T-helper 17 cell (primary cell): ENCODE results near the gene RLN3. TPM values are rescaled to one million over a fixed set of nuclear protein-coding genes. Genes with fewer than 3 reads are reported as not detected.

Experiments used
- ATAC-seq: fragments of 150-1000 bp; cut with Tn5 transposase; 2 replicates; pipeline ENCODE4 v1.10.0; 2021; ENCODE audit warnings: mild to moderate bottlenecking, moderate library complexity
- DNase-seq, 3 donors: peaks; one replicate each; pipeline versions ENCODE4 v3.0.0 to v3.0.0-alpha.2; 2020 to 2021
- H3K9me3 ChIP-seq: one replicate; pipeline ENCODE4 v1.7.0; 2013; ENCODE audit warnings: low read length, mild to moderate bottlenecking; ENCODE audit not compliant: control insufficient read depth, poor library complexity, severe bottlenecking
- H3K27ac Mint-ChIP-seq: one replicate; pipeline ENCODE4 v1.8.0; 2022; ENCODE audit warnings: mild to moderate bottlenecking, moderate library complexity, mixed read lengths
- H3K27me3 Mint-ChIP-seq: one replicate; pipeline ENCODE4 v1.8.0; 2022; ENCODE audit warnings: mixed read lengths
- H3K36me3 Mint-ChIP-seq: one replicate; pipeline ENCODE4 v1.8.0; 2022; ENCODE audit warnings: low read depth, mixed read lengths
- H3K4me1 Mint-ChIP-seq: one replicate; pipeline ENCODE4 v1.8.0; 2022; ENCODE audit warnings: mild to moderate bottlenecking, mixed read lengths
- H3K4me3 Mint-ChIP-seq: one replicate; pipeline ENCODE4 v1.8.0; 2022; ENCODE audit warnings: mild to moderate bottlenecking, moderate library complexity, mixed read lengths
- total RNA-seq, 4 donors: library from RNA in 2 of 4; stranded (reverse) in 2 of 4; gene quantifications; one replicate each; pipeline ENCODE4 v1.2.3 and lab custom pipeline; 2022 to 2026

RLN3 gene, protein sequence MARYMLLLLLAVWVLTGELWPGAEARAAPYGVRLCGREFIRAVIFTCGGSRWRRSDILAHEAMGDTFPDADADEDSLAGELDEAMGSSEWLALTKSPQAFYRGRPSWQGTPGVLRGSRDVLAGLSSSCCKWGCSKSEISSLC
- not detected for total RNA-seq
- 0.30 to 0.35 reads per million in 2 donors for total RNA-seq (lab: John Stamatoyannopoulos, UW)

DNA sequence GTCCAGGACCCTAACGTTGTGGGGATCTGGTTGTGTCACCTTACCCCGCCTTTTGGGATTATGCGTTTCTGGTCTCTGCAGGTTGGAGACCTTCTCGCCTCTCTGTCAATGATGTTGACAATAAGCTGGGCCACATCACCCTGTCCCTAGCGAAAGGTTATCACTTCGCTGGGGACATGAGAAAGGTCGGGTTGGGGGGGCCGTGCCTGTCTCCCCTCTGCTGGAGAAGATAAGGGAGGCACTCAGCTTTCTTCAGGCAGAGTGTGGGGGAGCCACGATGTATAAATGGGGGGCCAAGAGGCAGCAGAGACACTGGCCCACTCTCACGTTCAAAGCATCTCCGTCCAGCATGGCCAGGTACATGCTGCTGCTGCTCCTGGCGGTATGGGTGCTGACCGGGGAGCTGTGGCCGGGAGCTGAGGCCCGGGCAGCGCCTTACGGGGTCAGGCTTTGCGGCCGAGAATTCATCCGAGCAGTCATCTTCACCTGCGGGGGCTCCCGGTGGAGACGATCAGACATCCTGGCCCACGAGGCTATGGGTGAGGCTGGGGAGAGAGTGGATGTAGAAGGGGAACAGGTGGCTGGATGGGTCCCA is at the start of gene RLN3:
RLN3 (plus strand) TSS at position 293 of the 595 bp plus-strand sequence; CDS start at position 350, 57 bp downstream.
- Mint-ChIP-seq H3K27ac (peak within 1 kb of the TSS; percentile 81), H3K4me1 (peaks cover 22% of the 10 kb centered on the region), H3K36me3 (no peaks in the 10 kb centered on the region), H3K27me3 (no peaks in the 10 kb centered on the region), H3K4me3 (peak within 1 kb of the TSS; percentile 34)
- no peak for ATAC-seq
- no peaks in the 10 kb centered on the region for H3K9me3 ChIP-seq
- no peak for DNase-seq

DNA sequence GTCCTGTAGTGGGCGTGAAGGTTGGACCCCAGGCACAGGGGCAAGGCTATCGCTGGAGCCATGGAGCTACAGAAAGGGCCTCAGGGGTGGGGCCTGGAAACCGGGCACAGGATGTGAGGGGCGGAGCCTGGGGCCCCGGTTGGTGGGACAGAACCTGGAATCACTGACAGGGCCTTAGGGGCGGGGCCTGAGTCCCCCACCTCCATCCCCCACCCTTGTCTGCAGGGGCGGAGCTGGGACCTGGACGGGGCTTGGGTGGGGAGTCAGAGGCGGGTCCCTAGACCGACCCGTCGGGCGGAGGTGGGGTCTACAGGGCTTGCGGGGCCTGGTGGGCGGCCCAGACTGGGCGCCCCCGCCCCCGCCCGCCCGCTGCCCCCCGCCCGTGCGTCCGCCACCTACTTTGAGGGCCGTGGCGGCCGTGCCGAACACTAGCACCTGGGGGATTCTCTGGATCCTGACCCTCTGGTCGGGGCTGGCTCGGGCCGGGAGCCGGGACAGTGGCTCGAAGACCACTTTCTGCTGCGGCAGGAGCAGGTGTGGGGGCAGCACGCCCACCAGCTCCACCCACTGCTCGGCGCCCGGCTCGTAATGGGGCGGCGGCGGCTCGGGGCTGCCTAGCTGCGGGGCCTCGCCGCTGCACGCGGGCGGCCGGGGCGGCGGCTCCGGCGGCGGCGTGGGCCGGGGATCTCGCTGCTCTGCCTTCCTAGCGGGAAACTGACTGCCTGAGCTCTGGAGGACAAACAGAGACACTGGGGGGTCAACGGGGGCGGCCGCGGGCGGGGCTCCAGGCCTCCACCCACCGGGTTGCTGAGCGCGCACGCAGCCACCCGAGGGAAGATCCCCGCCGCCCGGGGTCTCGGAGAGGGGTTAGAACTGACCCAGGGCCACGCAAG is 49.4 kb upstream of the RLN3 start:
- no peak for DNase-seq
- no peaks in the 10 kb centered on the region for H3K9me3 ChIP-seq
- peak overlapping the region; percentile 75 for H3K4me3 Mint-ChIP-seq
- no peak for ATAC-seq
- no peaks in the 10 kb centered on the region for H3K36me3 Mint-ChIP-seq
- H3K27ac Mint-ChIP-seq, result no peak overlapping the region
- H3K4me1 Mint-ChIP-seq, result peaks cover 27% of the 10 kb centered on the region
- H3K27me3 Mint-ChIP-seq, result no peaks in the 10 kb centered on the region

DNA sequence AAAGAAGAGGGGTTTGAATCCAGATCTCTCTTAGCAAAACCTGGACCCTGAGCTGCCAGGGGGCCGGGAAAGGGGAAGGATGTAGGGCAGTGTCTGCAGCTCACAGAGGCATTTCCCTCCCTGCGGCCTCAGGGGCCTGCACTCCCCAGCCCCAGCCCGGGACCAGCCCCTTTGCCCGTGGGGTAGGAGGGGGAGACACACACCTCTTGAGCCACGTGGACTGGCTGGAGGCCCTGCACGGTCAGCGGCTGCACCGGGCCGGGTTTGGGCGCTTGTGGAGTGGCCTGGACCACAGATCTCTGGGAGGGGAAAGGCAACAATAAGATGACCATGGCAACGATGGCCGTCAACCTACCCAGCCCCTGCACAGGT is 48.7 kb upstream of the RLN3 start:
- Mint-ChIP-seq H3K27ac (no peak overlapping the region), H3K4me1 (peaks cover 25% of the 10 kb centered on the region), H3K4me3 (no peak overlapping the region), H3K36me3 (no peaks in the 10 kb centered on the region), H3K27me3 (no peaks in the 10 kb centered on the region)
- DNase-seq (no peak), ATAC-seq (no peak)
- H3K9me3 ChIP-seq, result no peaks in the 10 kb centered on the region

DNA sequence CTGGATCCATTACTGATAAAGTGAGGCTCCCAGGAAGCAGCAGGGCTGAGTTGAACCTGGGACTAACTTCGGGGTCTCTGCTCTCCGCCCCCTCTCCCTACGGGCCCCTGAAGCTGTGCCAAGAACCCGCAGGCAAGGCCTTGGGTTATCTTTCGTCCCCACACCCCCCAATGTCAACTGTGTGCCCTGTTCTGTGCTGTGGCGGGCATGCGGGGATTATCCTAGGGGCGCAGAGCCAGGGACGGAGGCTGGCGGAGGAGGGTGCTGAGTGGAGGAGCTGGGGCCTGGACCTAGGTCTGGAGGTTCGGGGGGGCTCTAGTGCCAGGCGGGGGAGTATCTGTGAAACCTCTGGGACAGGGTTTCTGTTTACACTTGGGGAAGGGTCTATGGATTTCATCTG is 48.3 kb upstream of the RLN3 start:
- peak overlapping the region; percentile 28 for H3K4me3 Mint-ChIP-seq
- ATAC-seq (no peak), DNase-seq (no peak)
- H3K27ac Mint-ChIP-seq, result no peak overlapping the region
- H3K36me3 Mint-ChIP-seq, result no peaks in the 10 kb centered on the region
- no peaks in the 10 kb centered on the region for H3K27me3 Mint-ChIP-seq
- H3K9me3 ChIP-seq, result no peaks in the 10 kb centered on the region
- peaks cover 23% of the 10 kb centered on the region for H3K4me1 Mint-ChIP-seq

DNA sequence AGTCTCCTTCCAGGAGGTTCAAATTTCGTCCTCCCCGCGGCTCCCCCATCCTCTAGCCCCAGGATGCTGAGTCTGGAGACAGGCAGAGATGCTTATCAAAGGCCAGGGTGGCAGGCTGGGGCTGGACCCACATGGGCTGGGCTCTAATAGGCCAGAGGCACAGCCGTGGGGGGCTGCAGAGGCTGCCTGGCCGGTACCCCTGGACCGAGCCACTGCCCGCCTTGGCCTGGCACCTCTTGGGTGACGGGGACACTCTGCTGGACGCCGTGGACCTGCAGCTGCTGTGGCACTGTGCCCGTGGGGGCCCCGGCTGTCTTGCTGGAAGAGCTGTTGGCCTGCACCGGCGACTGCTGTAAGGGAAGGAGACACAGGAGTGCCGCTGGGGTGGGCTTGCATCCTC is 47.6 kb upstream of the RLN3 start:
- ATAC-seq (no peak), DNase-seq (no peak)
- H3K36me3 Mint-ChIP-seq, result no peaks in the 10 kb centered on the region
- peaks cover 28% of the 10 kb centered on the region for H3K4me1 Mint-ChIP-seq
- H3K9me3 ChIP-seq, result no peaks in the 10 kb centered on the region
- no peaks in the 10 kb centered on the region for H3K27me3 Mint-ChIP-seq
- H3K4me3 Mint-ChIP-seq, result no peak overlapping the region
- H3K27ac Mint-ChIP-seq, result no peak overlapping the region

DNA sequence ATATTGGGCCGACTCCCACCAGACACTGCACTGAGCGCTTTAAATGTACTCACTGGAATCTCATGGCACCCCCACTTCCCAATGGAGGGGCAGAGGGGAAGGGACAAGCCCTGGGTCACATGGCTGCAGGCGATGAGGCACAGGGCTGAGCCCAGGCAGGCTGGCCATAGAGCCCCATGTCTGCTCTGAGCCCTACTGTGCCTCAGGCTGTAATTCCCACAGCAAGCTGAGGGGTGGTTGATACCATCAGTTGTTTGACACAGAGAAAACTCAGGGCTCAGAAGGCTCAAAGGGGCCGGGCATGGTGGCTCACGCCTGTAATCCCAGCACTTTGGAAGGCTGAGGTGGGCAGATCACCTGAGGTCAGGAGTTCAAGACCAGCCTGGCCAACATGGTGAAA is 46.9 kb upstream of the RLN3 start:
- peak overlapping the region; percentile 47 for H3K27ac Mint-ChIP-seq
- ATAC-seq, result no peak
- H3K4me3 Mint-ChIP-seq, result no peak overlapping the region

DNA sequence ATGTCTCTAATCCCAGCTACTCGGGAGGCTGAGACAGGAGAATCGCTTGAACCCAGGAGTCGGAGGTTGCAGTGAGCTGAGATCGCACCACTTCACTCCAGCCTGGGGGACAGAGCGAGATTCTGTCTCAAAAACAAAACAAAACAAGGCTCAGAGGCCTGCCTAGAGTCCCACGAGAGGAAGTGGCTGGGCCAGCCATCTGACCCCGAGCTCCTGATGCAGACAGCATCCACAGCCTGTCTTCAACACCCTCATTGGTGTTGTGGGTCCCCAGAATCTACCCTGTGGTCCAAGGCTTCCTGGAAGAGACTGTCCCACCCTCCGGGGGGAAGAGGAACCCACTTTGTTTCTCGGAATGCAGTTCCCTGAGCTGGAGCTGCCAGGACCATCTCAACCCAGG is 46.5 kb upstream of the RLN3 start:
- Mint-ChIP-seq H3K27me3 (no peaks in the 10 kb centered on the region), H3K36me3 (no peaks in the 10 kb centered on the region), H3K4me3 (no peak overlapping the region), H3K27ac (peak overlapping the region; percentile 47), H3K4me1 (peaks cover 24% of the 10 kb centered on the region)
- ATAC-seq, result no peak
- H3K9me3 ChIP-seq, result no peaks in the 10 kb centered on the region
- no peak for DNase-seq

More for the DNA sequence above, 46.9 kb upstream of the RLN3 start:
- Mint-ChIP-seq H3K36me3 (no peaks in the 10 kb centered on the region), H3K27me3 (no peaks in the 10 kb centered on the region), H3K4me1 (peaks cover 28% of the 10 kb centered on the region)
- no peak for DNase-seq
- H3K9me3 ChIP-seq, result no peaks in the 10 kb centered on the region

DNA sequence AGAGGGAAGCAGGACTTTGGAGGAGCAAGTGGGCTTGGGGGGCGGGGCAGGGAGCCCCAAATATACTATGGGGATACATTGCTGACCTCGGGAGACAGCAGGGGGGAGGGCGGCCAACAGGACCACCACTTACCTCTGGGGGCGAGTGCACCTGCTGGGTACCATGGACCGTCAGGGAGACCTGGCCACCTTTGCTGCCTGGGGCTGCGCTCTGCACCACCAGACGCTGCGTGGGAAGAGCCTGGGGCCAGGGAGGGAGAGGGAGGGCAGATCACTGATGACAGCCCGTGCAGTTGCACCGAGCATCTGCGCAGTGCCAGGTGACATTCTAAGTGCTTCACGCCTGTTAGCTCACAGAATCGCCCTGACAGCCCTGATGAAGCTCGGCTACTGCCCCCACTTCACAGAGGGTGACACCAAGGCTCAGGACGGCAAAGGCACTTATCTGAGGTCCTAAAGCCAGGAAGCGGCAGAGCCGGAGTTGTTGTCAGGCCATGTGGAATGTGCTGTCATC is 45.9 kb upstream of the RLN3 start:
- no peak overlapping the region for H3K4me3 Mint-ChIP-seq
- no peaks in the 10 kb centered on the region for H3K27me3 Mint-ChIP-seq
- peaks cover 25% of the 10 kb centered on the region for H3K4me1 Mint-ChIP-seq
- H3K36me3 Mint-ChIP-seq, result no peaks in the 10 kb centered on the region
- H3K9me3 ChIP-seq, result no peaks in the 10 kb centered on the region
- H3K27ac Mint-ChIP-seq, result no peak overlapping the region
- DNase-seq (no peak), ATAC-seq (no peak)

DNA sequence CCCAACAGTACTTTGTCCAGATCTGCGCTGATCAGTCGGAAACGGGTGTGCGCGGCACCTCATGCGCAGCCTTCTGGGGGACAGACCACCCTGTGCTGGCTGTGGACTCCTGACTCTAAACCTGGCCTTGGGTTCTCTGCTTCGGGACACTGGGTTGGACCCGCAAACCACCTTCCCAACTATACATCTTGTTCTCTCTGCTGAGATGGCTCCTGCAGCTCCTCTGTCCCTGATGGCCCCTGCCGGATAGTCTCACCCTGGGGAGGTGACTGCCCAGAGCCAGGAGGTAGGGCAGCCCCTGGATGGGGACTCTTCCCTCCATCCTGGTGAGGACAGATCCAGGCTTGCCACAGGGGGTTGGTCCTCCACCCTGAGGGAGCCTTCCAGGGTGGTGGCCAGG is 45.2 kb upstream of the RLN3 start:
- H3K9me3 ChIP-seq, result no peaks in the 10 kb centered on the region
- Mint-ChIP-seq H3K4me1 (peaks cover 30% of the 10 kb centered on the region), H3K4me3 (no peak overlapping the region), H3K27me3 (no peaks in the 10 kb centered on the region), H3K27ac (peak overlapping the region; percentile 77), H3K36me3 (no peaks in the 10 kb centered on the region)
- ATAC-seq (no peak), DNase-seq (no peak)

DNA sequence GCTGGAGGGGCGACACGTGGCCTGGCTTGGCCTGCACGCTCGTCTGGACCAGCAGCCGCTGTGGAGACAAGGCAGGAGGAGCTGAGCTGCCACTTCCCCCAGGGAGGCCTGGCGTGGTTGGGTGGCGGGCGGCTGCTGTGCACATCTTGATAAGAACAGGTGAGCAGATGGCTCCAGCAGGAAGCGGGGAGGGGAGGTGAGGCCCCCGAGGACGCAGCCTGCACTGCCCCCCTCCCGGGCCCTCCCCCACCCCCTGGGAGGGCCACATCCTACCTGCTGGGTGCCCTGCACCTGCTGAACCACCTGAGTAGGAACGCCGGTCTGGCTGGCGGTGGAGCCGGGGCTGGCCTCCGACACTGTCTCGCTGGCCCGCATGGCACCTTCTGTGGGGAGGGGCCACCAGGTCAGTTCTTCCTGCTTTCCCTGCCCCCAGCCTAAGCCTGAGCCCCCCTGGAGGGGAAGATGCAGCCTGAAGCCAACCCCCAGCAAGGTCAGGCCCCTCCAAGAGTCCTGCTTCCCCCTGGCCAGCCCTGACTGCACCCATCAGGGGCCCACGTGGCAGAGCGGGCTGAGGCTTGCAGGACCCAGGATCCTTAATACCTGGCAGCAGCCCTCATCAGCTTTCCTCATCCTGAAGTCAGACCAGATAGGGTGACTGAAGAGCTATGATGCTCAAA is 44.6 kb upstream of the RLN3 start:
- Mint-ChIP-seq H3K4me1 (peaks cover 33% of the 10 kb centered on the region), H3K4me3 (peak overlapping the region; percentile 57), H3K27ac (peak overlapping the region; percentile 77), H3K27me3 (no peaks in the 10 kb centered on the region), H3K36me3 (no peaks in the 10 kb centered on the region)
- DNase-seq (peak in 2 of 3 donors; percentile 24 to 28), ATAC-seq (no peak)
- H3K9me3 ChIP-seq, result no peaks in the 10 kb centered on the region

DNA sequence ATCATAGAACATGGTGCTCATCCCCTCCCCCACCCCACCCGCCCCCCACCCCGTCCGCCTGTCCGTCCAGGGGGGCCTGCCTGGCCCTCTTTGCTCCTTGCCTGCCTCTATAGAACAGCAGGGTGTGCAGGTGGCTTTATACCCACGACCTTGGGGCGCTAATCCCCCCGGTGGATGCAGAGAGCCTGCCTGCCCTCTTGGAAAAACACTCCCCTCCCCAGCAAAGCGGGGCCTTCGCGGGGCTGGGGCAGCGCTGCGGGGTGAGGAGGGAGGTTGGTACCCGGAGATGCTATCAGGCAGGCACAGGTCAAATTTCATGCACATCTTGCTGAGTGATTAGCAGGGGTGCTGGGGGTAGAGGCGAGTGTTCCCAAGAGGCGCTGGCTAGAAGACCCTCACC is 43.8 kb upstream of the RLN3 start:
- H3K4me3 Mint-ChIP-seq, result peak overlapping the region; percentile 31
- ATAC-seq, result no peak
- DNase-seq, result no peak
- H3K27ac Mint-ChIP-seq, result peak overlapping the region; percentile 97
- no peaks in the 10 kb centered on the region for H3K36me3 Mint-ChIP-seq
- no peaks in the 10 kb centered on the region for H3K27me3 Mint-ChIP-seq
- H3K9me3 ChIP-seq, result no peaks in the 10 kb centered on the region
- H3K4me1 Mint-ChIP-seq, result peaks cover 40% of the 10 kb centered on the region

DNA sequence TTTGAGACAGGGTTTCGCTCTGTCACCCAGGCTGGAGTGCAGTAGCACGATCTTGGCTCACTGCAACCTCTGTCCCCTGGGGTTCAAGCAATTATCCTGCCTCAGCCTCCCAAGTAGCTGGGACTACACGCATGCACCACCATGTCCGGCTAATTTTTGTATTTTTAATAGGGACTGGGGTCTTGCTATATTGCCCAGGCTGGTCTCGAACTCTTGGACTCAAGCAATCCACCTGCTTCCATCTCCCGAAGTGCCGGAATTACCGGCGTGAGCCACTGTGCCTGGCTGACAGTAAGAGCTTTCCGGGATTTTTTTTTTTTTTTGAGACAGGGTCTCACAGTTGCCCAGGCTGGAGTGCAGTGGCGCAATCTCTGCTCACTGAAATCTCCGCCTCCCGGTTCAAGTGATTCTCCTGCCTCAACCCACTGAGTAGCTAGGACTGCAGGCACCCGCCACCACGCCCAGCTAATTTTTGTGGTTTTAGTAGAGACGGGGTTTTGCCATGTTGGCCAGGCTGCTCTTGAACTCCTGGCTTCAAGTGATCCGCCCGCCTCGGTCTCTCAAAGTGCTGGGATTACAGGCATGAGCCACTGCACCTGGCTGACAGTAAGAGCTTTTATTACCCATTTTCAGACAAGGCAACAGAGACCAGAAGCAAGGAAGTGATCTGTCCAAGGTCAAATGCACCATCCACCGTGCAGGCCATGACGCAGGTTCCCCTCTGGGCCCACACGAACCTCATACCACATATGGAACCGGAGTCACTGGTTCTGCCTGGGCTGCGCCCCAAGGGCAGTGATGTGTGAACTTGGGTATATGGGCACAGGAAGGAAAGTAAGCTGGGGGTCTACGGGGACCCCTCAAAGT is 42.8 kb upstream of the RLN3 start:
- peak in 1 of 3 donors; percentile 35 for DNase-seq

More for the DNA sequence above, 42.8 kb upstream of the RLN3 start:
- H3K27me3 Mint-ChIP-seq, result no peaks in the 10 kb centered on the region
- H3K4me1 Mint-ChIP-seq, result peaks cover 47% of the 10 kb centered on the region
- H3K4me3 Mint-ChIP-seq, result peak overlapping the region; percentile 81
- H3K27ac Mint-ChIP-seq, result peak overlapping the region; percentile 97
- no peaks in the 10 kb centered on the region for H3K9me3 ChIP-seq
- peaks cover 2% of the 10 kb centered on the region for H3K36me3 Mint-ChIP-seq
- no peak for ATAC-seq
